GM23338 (cell line): ENCODE measurements around the gene SRSF7. TPM values are rescaled to one million over a fixed set of nuclear protein-coding genes. Genes with fewer than 3 reads are reported as not detected.

ENCODE experiments used
- ATAC-seq: fragments of 200-7000 bp; cut with Tn5 transposase; 3 replicates; pipeline ENCODE4 v1.9.1; 2020
- DNase-seq: peaks from one replicate; pipeline ENCODE4 v3.0.0-alpha.2; 2015; ENCODE audit warnings: low spot score
- H2AFZ ChIP-seq: fragments of 200-600 bp; sonication (generic); 2 replicates; pipeline ENCODE4 v1.8.0; 2016; ENCODE audit warnings: antibody characterized with exemption, mild to moderate bottlenecking, moderate library complexity
- H3F3A ChIP-seq: fragments of 200-600 bp; sonication (generic); replicated peaks from 2 replicates; pipeline ENCODE4 v1.8.0; 2017; ENCODE audit warnings: antibody characterized with exemption, mixed run types, low read depth
- H3K27ac ChIP-seq: fragments of 200-600 bp; sonication (generic); 2 replicates; pipeline ENCODE4 v1.6.1; 2016; ENCODE audit warnings: low read depth
- H3K27me3 ChIP-seq: fragments of 200-600 bp; sonication (generic); 2 replicates; pipeline ENCODE4 v1.8.0; 2016; ENCODE audit warnings: mild to moderate bottlenecking, mixed run types, moderate library complexity; ENCODE audit not compliant: insufficient read depth
- H3K36me3 ChIP-seq: fragments of 200-600 bp; sonication (generic); 2 replicates; pipeline ENCODE4 v1.8.0; 2016; ENCODE audit warnings: mild to moderate bottlenecking; ENCODE audit not compliant: insufficient read depth
- H3K4me1 ChIP-seq: fragments of 200-600 bp; sonication (generic); 2 replicates; pipeline ENCODE4 v1.8.0; 2016; ENCODE audit warnings: mild to moderate bottlenecking, moderate library complexity; ENCODE audit not compliant: insufficient read depth
- H3K4me2 ChIP-seq: fragments of 200-600 bp; sonication (generic); 2 replicates; pipeline ENCODE4 v1.7.1; 2017; ENCODE audit warnings: mixed run types
- H3K4me3 ChIP-seq: fragments of 200-600 bp; sonication (generic); 2 replicates; pipeline ENCODE4 v1.6.1; 2016; ENCODE audit warnings: mixed run types
- H3K79me2 ChIP-seq: fragments of 200-600 bp; sonication (generic); replicated peaks from 2 replicates; pipeline ENCODE4 v1.8.0; 2017; ENCODE audit warnings: mild to moderate bottlenecking; ENCODE audit not compliant: insufficient read depth
- H3K9me2 ChIP-seq: fragments of 200-600 bp; sonication (generic); 2 replicates; pipeline ENCODE4 v1.8.0; 2017; ENCODE audit not compliant: insufficient read depth
- H4K20me1 ChIP-seq: fragments of 200-600 bp; sonication (generic); replicated peaks from 2 replicates; pipeline ENCODE4 v1.8.0; 2017; ENCODE audit warnings: mild to moderate bottlenecking; ENCODE audit not compliant: insufficient read depth
- H3K27ac Mint-ChIP-seq: 2 replicates; pipeline ENCODE4 v1.8.0; 2020; ENCODE audit warnings: inconsistent platforms, mild to moderate bottlenecking, moderate library complexity, mixed read lengths
- H3K27me3 Mint-ChIP-seq: 3 replicates; pipeline ENCODE4 v1.8.0; 2022; ENCODE audit warnings: low read depth, mild to moderate bottlenecking, moderate library complexity, mixed read lengths, inconsistent platforms; ENCODE audit not compliant: insufficient read depth, poor library complexity
- H3K36me3 Mint-ChIP-seq: 3 replicates; pipeline ENCODE4 v1.8.0; 2021; ENCODE audit warnings: low read depth, mild to moderate bottlenecking, inconsistent platforms, moderate library complexity, mixed read lengths
- H3K4me1 Mint-ChIP-seq: 3 replicates; pipeline ENCODE4 v1.8.0; 2020; ENCODE audit warnings: mild to moderate bottlenecking, inconsistent platforms, mixed read lengths
- H3K4me3 Mint-ChIP-seq: 3 replicates; pipeline ENCODE4 v1.8.0; 2021; ENCODE audit warnings: moderate library complexity, mild to moderate bottlenecking, inconsistent platforms, mixed read lengths
- H3K9me3 Mint-ChIP-seq: 3 replicates; pipeline ENCODE4 v1.8.0; 2020; ENCODE audit warnings: moderate library complexity, mild to moderate bottlenecking, inconsistent platforms, mixed read lengths
- ETS1 ChIP-seq: IDR thresholded peaks from 2 replicates; pipeline ENCODE4 v1.6.1; 2016; ENCODE audit warnings: antibody characterized with exemption
- EZH2 ChIP-seq: fragments of 200-600 bp; sonication (generic); IDR thresholded peaks from one replicate; pipeline ENCODE4 v1.8.0; 2017; ENCODE audit warnings: antibody characterized with exemption, mild to moderate bottlenecking, low read depth; ENCODE audit not compliant: unreplicated experiment
- EZH2phosphoT487 ChIP-seq: fragments of 200-600 bp; sonication (generic); IDR thresholded peaks from one replicate; pipeline ENCODE4 v1.8.1; 2018; ENCODE audit warnings: antibody characterized with exemption; ENCODE audit not compliant: unreplicated experiment
- JUNB ChIP-seq: IDR thresholded peaks from one replicate; pipeline ENCODE4 v1.6.1; 2016; ENCODE audit warnings: antibody characterized with exemption; ENCODE audit not compliant: unreplicated experiment
- POLR2AphosphoS5 ChIP-seq: IDR thresholded peaks from 2 replicates; pipeline ENCODE4 v1.6.1; 2016; ENCODE audit warnings: antibody characterized with exemption, low read depth
- polyA plus RNA-seq: library from polyadenylated mRNA; unstranded; fragments of >200 nt; fragmentation: Nextera tagmentation; extraction: Ambion mirVana; gene quantifications from 2 replicates; pipeline ENCODE4 v1.2.1, GENCODE V29; 2016
- total RNA-seq: library from RNA; depleted of rRNA; stranded (reverse); fragments of >200 nt; shearing (Covaris generic); gene quantifications from 2 replicates; pipeline ENCODE4 v1.2.3, GENCODE V29; 2014
- TF ChIP-seq, protein P1 (sequence below): fragments of 250-450 bp; sonication (Bioruptor Pico); IDR thresholded peaks from 2 replicates; pipeline ENCODE4 v1.5.0; 2020; ENCODE audit warnings: mild to moderate bottlenecking, moderate library complexity
- TF ChIP-seq, protein P2 (sequence below): IDR thresholded peaks from one replicate; pipeline ENCODE4 v1.6.1; 2018; ENCODE audit warnings: antibody characterized with exemption; ENCODE audit not compliant: unreplicated experiment

Gene SRSF7
- total and polyA plus RNA-seq, 2 experiments from 2014 or later = 251 to 572 TPM

- H3K36me3 ChIP-seq = no peaks in the 10 kb centered on the region
- no peak for TF ChIP-seq JUNB
- TF ChIP-seq POLR2AphosphoS5 = no peak
- TF ChIP-seq, protein P1, sequence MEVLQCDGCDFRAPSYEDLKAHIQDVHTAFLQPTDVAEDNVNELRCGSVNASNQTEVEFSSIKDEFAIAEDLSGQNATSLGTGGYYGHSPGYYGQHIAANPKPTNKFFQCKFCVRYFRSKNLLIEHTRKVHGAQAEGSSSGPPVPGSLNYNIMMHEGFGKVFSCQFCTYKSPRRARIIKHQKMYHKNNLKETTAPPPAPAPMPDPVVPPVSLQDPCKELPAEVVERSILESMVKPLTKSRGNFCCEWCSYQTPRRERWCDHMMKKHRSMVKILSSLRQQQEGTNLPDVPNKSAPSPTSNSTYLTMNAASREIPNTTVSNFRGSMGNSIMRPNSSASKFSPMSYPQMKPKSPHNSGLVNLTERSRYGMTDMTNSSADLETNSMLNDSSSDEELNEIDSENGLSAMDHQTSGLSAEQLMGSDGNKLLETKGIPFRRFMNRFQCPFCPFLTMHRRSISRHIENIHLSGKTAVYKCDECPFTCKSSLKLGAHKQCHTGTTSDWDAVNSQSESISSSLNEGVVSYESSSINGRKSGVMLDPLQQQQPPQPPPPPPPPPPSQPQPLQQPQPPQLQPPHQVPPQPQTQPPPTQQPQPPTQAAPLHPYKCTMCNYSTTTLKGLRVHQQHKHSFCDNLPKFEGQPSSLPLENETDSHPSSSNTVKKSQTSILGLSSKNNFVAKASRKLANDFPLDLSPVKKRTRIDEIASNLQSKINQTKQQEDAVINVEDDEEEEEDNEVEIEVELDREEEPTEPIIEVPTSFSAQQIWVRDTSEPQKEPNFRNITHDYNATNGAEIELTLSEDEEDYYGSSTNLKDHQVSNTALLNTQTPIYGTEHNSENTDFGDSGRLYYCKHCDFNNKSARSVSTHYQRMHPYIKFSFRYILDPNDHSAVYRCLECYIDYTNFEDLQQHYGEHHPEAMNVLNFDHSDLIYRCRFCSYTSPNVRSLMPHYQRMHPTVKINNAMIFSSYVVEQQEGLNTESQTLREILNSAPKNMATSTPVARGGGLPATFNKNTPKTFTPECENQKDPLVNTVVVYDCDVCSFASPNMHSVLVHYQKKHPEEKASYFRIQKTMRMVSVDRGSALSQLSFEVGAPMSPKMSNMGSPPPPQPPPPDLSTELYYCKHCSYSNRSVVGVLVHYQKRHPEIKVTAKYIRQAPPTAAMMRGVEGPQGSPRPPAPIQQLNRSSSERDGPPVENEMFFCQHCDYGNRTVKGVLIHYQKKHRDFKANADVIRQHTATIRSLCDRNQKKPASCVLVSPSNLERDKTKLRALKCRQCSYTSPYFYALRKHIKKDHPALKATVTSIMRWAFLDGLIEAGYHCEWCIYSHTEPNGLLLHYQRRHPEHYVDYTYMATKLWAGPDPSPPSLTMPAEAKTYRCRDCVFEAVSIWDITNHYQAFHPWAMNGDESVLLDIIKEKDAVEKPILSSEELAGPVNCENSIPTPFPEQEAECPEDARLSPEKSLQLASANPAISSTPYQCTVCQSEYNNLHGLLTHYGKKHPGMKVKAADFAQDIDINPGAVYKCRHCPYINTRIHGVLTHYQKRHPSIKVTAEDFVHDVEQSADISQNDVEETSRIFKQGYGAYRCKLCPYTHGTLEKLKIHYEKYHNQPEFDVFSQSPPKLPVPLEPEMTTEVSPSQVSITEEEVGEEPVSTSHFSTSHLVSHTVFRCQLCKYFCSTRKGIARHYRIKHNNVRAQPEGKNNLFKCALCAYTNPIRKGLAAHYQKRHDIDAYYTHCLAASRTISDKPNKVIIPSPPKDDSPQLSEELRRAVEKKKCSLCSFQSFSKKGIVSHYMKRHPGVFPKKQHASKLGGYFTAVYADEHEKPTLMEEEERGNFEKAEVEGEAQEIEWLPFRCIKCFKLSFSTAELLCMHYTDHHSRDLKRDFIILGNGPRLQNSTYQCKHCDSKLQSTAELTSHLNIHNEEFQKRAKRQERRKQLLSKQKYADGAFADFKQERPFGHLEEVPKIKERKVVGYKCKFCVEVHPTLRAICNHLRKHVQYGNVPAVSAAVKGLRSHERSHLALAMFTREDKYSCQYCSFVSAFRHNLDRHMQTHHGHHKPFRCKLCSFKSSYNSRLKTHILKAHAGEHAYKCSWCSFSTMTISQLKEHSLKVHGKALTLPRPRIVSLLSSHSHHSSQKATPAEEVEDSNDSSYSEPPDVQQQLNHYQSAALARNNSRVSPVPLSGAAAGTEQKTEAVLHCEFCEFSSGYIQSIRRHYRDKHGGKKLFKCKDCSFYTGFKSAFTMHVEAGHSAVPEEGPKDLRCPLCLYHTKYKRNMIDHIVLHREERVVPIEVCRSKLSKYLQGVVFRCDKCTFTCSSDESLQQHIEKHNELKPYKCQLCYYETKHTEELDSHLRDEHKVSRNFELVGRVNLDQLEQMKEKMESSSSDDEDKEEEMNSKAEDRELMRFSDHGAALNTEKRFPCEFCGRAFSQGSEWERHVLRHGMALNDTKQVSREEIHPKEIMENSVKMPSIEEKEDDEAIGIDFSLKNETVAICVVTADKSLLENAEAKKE (CRISPR knock-in tag) = no peak
- H2AFZ ChIP-seq = no peak overlapping the region
- no peaks in the 10 kb centered on the region for H3K4me1 ChIP-seq
- H3K79me2 ChIP-seq = no peaks in the 10 kb centered on the region
- H3K4me3 ChIP-seq = no peak overlapping the region
- no peak overlapping the region for H3K27ac ChIP-seq
- H4K20me1 ChIP-seq = no peaks in the 10 kb centered on the region; the same call in 1 of the 2 replicates
- ATAC-seq (no peak), DNase-seq (no peak)
- Mint-ChIP-seq H3K36me3 (no peaks in the 10 kb centered on the region; the same call in 1 of the 3 replicates), H3K9me3 (no peaks in the 10 kb centered on the region), H3K4me1 (no peaks in the 10 kb centered on the region), H3K4me3 (no peak overlapping the region), H3K27me3 (peaks cover 4% of the 10 kb centered on the region), H3K27ac (no peak overlapping the region)
- H3K4me2 ChIP-seq = no peak overlapping the region
- H3K27me3 ChIP-seq = no peaks in the 10 kb centered on the region
- no peaks in the 10 kb centered on the region for H3F3A ChIP-seq
- H3K9me2 ChIP-seq = no peaks in the 10 kb centered on the region
These were observed 22.5 kb downstream of the SRSF7 start for GRCh38 chr2:38728694-38729093.

GRCh38 chr2:38727661-38728060 lies 23.5 kb downstream of the SRSF7 start:
- no peak overlapping the region for H3K4me3 Mint-ChIP-seq
- no peak overlapping the region for H3K27ac ChIP-seq
- H3K9me2 ChIP-seq = no peaks in the 10 kb centered on the region
- no peaks in the 10 kb centered on the region for H3F3A ChIP-seq
- no peak overlapping the region for H3K4me3 ChIP-seq
- H3K4me1 Mint-ChIP-seq = no peaks in the 10 kb centered on the region
- H3K79me2 ChIP-seq = no peaks in the 10 kb centered on the region
- no peaks in the 10 kb centered on the region for H3K36me3 ChIP-seq
- H4K20me1 ChIP-seq = no peaks in the 10 kb centered on the region; the same call in 1 of the 2 replicates
- no peak for DNase-seq
- no peaks in the 10 kb centered on the region for H3K9me3 Mint-ChIP-seq
- H3K27ac Mint-ChIP-seq = no peak overlapping the region
- no peaks in the 10 kb centered on the region for H3K4me1 ChIP-seq
- no peak overlapping the region for H2AFZ ChIP-seq
- ATAC-seq = no peak
- no peaks in the 10 kb centered on the region for H3K27me3 ChIP-seq
- no peak overlapping the region for H3K4me2 ChIP-seq
- H3K27me3 Mint-ChIP-seq = peaks cover 4% of the 10 kb centered on the region
- H3K36me3 Mint-ChIP-seq = no peaks in the 10 kb centered on the region; the same call in 2 of the 3 replicates
- TF ChIP-seq EZH2phosphoT487 (no peak), EZH2 (no peak), JUNB (no peak), ETS1 (no peak), POLR2AphosphoS5 (no peak)
- TF ChIP-seq, protein P2, sequence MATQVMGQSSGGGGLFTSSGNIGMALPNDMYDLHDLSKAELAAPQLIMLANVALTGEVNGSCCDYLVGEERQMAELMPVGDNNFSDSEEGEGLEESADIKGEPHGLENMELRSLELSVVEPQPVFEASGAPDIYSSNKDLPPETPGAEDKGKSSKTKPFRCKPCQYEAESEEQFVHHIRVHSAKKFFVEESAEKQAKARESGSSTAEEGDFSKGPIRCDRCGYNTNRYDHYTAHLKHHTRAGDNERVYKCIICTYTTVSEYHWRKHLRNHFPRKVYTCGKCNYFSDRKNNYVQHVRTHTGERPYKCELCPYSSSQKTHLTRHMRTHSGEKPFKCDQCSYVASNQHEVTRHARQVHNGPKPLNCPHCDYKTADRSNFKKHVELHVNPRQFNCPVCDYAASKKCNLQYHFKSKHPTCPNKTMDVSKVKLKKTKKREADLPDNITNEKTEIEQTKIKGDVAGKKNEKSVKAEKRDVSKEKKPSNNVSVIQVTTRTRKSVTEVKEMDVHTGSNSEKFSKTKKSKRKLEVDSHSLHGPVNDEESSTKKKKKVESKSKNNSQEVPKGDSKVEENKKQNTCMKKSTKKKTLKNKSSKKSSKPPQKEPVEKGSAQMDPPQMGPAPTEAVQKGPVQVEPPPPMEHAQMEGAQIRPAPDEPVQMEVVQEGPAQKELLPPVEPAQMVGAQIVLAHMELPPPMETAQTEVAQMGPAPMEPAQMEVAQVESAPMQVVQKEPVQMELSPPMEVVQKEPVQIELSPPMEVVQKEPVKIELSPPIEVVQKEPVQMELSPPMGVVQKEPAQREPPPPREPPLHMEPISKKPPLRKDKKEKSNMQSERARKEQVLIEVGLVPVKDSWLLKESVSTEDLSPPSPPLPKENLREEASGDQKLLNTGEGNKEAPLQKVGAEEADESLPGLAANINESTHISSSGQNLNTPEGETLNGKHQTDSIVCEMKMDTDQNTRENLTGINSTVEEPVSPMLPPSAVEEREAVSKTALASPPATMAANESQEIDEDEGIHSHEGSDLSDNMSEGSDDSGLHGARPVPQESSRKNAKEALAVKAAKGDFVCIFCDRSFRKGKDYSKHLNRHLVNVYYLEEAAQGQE = no peak
